Adrenal gland (tissue), 5 donors: ENCODE data around the gene CC2D2A.

Source experiments
- CTCF ChIP-seq, 6 experiments: fragments of 450-650 bp in 4 of 6; fragments of 200-600 bp in 2 of 6; sonication (generic) in 1 of 6; IDR thresholded peaks; 1 replicate in 5 of 6; 2 replicates in 1 of 6; pipeline versions ENCODE4 v1.5.1 to v1.8.0; 2016 to 2021; ENCODE audit warnings: antibody characterized with exemption in 6 of 6, mild to moderate bottlenecking in 2 of 6, moderate library complexity in 1 of 6
- POLR2A ChIP-seq, 2 donors: fragments of 450-650 bp; IDR thresholded peaks; one replicate each; pipeline ENCODE4 v1.6.1; 2017; ENCODE audit warnings: antibody characterized with exemption in 2 of 2, mild to moderate bottlenecking in 2 of 2, moderate library complexity in 1 of 2
- donor health status: DM: no; HTN: no; CAD: no.

DNA sequence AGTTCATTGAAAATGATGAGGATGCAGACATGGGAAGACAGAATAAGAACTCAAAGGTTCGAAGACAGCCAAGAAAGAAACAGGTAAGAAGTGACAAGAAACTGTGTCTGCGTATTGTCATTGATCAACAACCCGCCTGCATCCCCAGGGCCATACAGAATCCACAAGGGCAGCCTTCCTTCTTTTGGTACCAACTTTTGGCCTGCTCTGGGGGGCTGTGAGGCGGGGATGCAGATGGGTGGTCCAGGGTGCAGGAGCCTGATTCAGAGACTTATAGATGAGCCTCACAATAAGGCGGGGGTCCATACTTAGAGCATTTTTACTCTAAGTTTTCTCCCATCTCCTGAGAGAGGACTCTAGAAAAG, 9.0 kb downstream of the CC2D2A start:
- no peak for TF ChIP-seq CTCF (IDR thresholded peaks at IDR 0.05)
- no peak for TF ChIP-seq POLR2A (IDR thresholded peaks at IDR 0.05)
